Memory B cell (primary cell): Measurements from ENCODE around the gene AK2.
"Not testable (repeated sequence)": the region's sequence is repeated elsewhere in the genome, so short reads cannot be mapped to it uniquely, and the experiment has no call there.

ENCODE experiments used
- ATAC-seq: fragments of 150-1000 bp; cut with Tn5 transposase; 2 replicates; pipeline ENCODE4 v1.10.0; 2021; ENCODE audit warnings: low read depth, mild to moderate bottlenecking, moderate library complexity
- DNase-seq, 2 donors: peaks; one replicate each; pipeline ENCODE4 v3.0.0; 2022; ENCODE audit warnings: low spot score in 2 of 2
- H3K27ac Mint-ChIP-seq: one replicate; pipeline ENCODE4 v1.8.0; 2022; ENCODE audit warnings: mild to moderate bottlenecking, moderate library complexity, mixed read lengths
- H3K27me3 Mint-ChIP-seq: one replicate; pipeline ENCODE4 v1.8.0; 2022; ENCODE audit warnings: mixed read lengths
- H3K36me3 Mint-ChIP-seq: one replicate; pipeline ENCODE4 v1.8.0; 2022; ENCODE audit warnings: mild to moderate bottlenecking, mixed read lengths
- H3K4me1 Mint-ChIP-seq: one replicate; pipeline ENCODE4 v1.8.0; 2022; ENCODE audit warnings: mixed read lengths
- H3K4me3 Mint-ChIP-seq: one replicate; pipeline ENCODE4 v1.8.0; 2022; ENCODE audit warnings: mild to moderate bottlenecking, moderate library complexity, mixed read lengths
- H3K9me3 Mint-ChIP-seq: one replicate; pipeline ENCODE4 v1.8.0; 2022; ENCODE audit warnings: mixed read lengths

The AK2 gene

DNA sequence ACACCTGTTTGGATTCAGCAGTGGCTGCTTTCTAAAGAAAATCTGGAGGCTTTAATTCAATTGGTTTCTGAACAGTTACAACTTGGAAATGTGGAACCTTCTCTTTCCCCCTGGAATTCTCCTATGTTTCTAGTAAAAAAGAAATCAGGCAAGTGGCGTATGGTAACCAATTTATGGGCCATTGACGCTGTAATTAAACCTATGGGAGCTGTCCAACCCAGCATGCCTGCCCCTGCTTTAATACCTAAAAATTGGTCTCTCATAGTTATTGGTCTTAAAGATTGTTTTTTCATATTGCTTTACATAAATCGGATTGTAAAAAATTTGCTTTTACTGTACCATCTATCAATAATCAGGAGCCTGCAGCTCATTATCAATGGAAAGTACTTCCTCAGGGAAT is 29.8 kb upstream of the AK2 start:
- H3K27ac Mint-ChIP-seq, H3K4me1 Mint-ChIP-seq, H3K27me3 Mint-ChIP-seq, ATAC-seq, DNase-seq, H3K4me3 Mint-ChIP-seq: not testable (repeated sequence)
- H3K9me3 Mint-ChIP-seq: peaks cover 36% of the 10 kb centered on the region
- peaks cover 18% of the 10 kb centered on the region for H3K36me3 Mint-ChIP-seq

DNA sequence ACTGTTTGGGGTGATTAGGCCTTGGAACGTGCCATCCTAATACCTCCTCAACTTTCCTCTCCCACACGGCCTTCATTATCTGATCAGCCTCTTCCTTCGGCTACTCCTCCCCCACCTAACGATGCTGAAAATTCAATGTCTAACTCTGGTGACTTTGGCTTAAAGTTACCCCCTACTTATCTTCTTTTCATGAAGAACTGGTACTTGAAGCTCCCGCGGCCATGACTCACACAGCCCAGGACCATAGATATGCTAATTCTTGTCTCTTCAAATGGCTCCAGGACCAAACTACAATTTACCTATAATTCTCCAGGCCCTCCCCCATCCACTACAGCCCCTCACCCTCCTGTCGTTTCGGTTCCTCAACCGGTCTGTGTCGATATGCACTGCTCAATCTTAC is 28.6 kb upstream of the AK2 start:
- Mint-ChIP-seq H3K9me3 (peaks cover 32% of the 10 kb centered on the region), H3K36me3 (peaks cover 18% of the 10 kb centered on the region), H3K4me3 (no peak overlapping the region)

DNA sequence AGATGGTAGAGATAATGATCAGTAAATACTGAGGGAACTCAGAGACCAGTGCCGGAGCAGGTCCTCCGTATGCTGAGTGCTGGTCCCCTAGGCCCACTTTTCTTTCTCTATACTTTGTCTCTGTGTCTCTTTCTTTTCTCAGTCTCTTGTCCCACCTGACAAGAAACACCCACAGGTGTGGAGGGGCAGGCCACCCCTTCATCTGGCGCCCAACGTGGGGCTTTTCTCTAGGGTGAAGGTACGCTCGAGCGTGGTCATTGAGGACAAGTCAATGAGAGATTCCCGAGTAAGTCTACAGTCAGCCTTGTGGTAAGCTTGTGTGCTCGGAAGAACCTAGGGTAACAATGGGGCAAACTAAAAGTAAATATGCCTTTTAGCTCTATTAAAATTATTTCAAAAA is 27.6 kb upstream of the AK2 start:
- peaks cover 18% of the 10 kb centered on the region for H3K36me3 Mint-ChIP-seq
- not testable (repeated sequence) for ATAC-seq, DNase-seq, H3K4me3 Mint-ChIP-seq, H3K4me1 Mint-ChIP-seq, H3K27me3 Mint-ChIP-seq, H3K27ac Mint-ChIP-seq
- H3K9me3 Mint-ChIP-seq: peaks cover 32% of the 10 kb centered on the region

More for the DNA sequence above, 28.6 kb upstream of the AK2 start:
- no peak for DNase-seq
- no peak overlapping the region for H3K27ac Mint-ChIP-seq
- H3K27me3 Mint-ChIP-seq: peaks cover 3% of the 10 kb centered on the region
- peaks cover 2% of the 10 kb centered on the region for H3K4me1 Mint-ChIP-seq
- no peak for ATAC-seq

DNA sequence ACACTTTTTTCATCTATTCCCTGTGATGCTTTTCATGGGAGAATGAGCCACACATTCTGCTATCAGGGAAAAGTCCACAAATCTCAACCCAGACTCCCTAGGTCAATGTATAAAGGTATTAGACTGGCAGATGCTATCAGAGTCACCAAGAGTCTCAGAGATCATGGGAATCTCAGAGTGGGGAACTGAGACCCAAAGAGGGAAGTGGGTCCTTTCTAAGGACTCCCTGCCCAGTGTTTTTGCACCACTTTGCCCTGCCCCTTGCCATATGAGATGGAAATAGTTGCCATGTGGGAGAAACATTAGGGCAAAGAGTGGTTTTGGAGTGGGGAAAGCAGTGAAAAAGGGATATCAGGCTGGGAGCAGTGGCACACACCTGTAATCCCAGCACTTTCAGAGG is 25.2 kb upstream of the AK2 start:
- H3K4me1 Mint-ChIP-seq: peaks cover 4% of the 10 kb centered on the region
- peaks cover 28% of the 10 kb centered on the region for H3K9me3 Mint-ChIP-seq
- DNase-seq (no peak), ATAC-seq (no peak)
- H3K27ac Mint-ChIP-seq: no peak overlapping the region
- H3K27me3 Mint-ChIP-seq: no peaks in the 10 kb centered on the region
- H3K4me3 Mint-ChIP-seq: no peak overlapping the region
- H3K36me3 Mint-ChIP-seq: peaks cover 16% of the 10 kb centered on the region

- Mint-ChIP-seq H3K4me3 (no peak overlapping the region), H3K9me3 (peaks cover 27% of the 10 kb centered on the region), H3K4me1 (peaks cover 5% of the 10 kb centered on the region), H3K36me3 (peaks cover 16% of the 10 kb centered on the region), H3K27ac (no peak overlapping the region), H3K27me3 (no peaks in the 10 kb centered on the region)
- no peak for DNase-seq
- ATAC-seq: no peak
These were observed 23.9 kb upstream of the AK2 start for GRCh38 chr1:33060579-33061083.

DNA sequence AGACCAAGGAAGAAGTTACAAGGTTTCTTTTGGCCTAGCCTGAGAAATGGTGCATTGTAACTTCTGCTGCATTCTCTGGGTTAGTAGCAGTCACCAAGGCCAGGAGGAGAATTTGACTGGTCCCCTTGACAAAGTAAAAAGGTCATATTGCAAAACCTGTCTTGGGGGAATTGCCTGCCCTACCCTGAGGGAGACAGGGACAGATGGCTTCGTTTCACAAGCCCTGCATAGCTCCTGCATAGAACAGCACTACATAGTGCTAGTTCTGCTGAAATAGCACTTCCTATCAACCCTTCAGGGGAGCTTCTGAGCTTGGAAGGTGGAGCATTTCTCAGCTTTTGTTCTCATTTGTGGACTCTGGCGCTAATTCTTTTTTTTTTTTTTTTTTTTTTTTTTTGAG is 20.4 kb upstream of the AK2 start:
- H3K36me3 Mint-ChIP-seq: peaks cover 7% of the 10 kb centered on the region
- H3K4me1 Mint-ChIP-seq: peaks cover 10% of the 10 kb centered on the region
- DNase-seq (no peak), ATAC-seq (no peak)
- H3K27me3 Mint-ChIP-seq: no peaks in the 10 kb centered on the region
- no peak overlapping the region for H3K27ac Mint-ChIP-seq
- H3K9me3 Mint-ChIP-seq: peaks cover 7% of the 10 kb centered on the region
- H3K4me3 Mint-ChIP-seq: no peak overlapping the region

- ATAC-seq: no peak
- peaks cover 4% of the 10 kb centered on the region for H3K36me3 Mint-ChIP-seq
These were observed 19.7 kb upstream of the AK2 start for GRCh38 chr1:33056426-33056825.

GRCh38 chr1:33055210-33056008 is 18.7 kb upstream of the AK2 start:
- H3K9me3 Mint-ChIP-seq: peaks cover 6% of the 10 kb centered on the region
- DNase-seq (peak in 1 of 2 donors; percentile 25), ATAC-seq (no peak)
- peaks cover 10% of the 10 kb centered on the region for H3K4me1 Mint-ChIP-seq
- H3K36me3 Mint-ChIP-seq: peaks cover 6% of the 10 kb centered on the region
- no peak overlapping the region for H3K4me3 Mint-ChIP-seq
- no peaks in the 10 kb centered on the region for H3K27me3 Mint-ChIP-seq
- no peak overlapping the region for H3K27ac Mint-ChIP-seq

More at GRCh38 chr1:33056426-33056825, 19.7 kb upstream of the AK2 start:
- H3K4me1 Mint-ChIP-seq: peaks cover 10% of the 10 kb centered on the region
- H3K4me3 Mint-ChIP-seq: no peak overlapping the region
- no peaks in the 10 kb centered on the region for H3K27me3 Mint-ChIP-seq
- DNase-seq: no peak
- H3K27ac Mint-ChIP-seq: no peak overlapping the region
- peaks cover 4% of the 10 kb centered on the region for H3K9me3 Mint-ChIP-seq

DNA sequence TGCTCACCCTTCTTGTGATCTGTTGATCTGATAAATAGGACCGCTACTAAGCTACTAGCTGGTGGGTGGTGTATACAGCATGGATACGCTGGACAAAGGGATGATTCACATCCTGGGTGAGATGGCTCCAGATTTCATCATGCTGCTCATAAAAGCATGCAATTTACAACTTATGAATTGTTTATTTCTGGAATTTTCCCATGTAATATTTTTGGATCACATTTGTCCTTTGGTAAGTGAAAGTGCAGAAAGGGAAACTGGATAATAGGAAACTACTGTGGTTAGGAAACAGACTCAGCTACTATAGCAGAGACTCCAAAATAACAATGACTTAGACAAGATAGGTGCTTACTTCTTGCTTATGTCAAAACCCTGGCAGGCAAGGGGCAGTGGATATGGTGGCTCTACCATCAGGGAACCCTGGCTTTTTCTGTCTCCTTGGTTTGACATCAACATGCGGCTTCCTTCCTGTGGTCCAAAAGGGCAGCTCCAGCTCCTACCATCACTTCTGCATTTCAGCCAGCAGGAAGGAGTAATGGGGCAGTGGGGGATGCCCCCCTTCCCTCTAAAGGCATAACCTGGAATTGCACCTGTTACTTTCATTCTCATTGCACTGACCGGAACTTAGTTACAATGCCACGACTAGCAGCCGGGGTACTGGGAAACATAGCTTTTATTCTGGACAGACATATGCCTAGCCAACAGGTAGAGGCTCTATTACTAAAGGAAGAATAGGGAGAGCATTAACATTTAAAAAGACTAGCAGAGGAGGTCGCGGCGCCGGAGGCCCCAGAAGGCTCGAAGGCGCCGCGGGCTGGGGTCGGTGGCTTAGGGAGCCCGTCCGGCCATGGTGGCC is 13.8 kb upstream of the AK2 start:
- H3K4me3 Mint-ChIP-seq: no peak overlapping the region
- no peak for DNase-seq
- H3K4me1 Mint-ChIP-seq: peaks cover 4% of the 10 kb centered on the region
- no peak for ATAC-seq
- peaks cover 3% of the 10 kb centered on the region for H3K9me3 Mint-ChIP-seq
- H3K36me3 Mint-ChIP-seq: peaks cover 2% of the 10 kb centered on the region
- no peak overlapping the region for H3K27ac Mint-ChIP-seq
- H3K27me3 Mint-ChIP-seq: peaks cover 3% of the 10 kb centered on the region

DNA sequence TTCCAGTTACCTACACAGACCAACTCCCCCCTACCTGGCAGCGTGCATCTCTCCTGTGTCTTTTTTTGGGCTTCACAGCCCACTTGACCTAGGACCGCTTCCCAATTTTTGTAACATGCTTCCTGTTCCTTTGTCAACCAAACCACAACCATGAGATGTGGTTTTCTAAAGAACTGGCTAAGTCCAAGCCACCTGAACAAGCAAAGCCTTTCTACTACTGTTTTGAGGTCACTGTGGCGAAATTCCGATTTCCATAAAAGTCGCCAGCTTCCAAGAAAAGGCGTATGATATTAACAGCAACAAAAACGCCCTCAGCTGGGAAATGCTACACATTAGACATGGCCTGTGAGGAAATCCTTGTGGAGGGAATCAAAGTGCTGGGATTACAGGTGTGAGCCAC is 12.7 kb upstream of the AK2 start:
- Mint-ChIP-seq H3K9me3 (peaks cover 3% of the 10 kb centered on the region), H3K27ac (no peak overlapping the region), H3K4me1 (no peaks in the 10 kb centered on the region), H3K36me3 (peaks cover 2% of the 10 kb centered on the region), H3K4me3 (no peak overlapping the region), H3K27me3 (peaks cover 3% of the 10 kb centered on the region)
- no peak for DNase-seq
- no peak for ATAC-seq

- DNase-seq (no peak), ATAC-seq (no peak)
- peaks cover 3% of the 10 kb centered on the region for H3K9me3 Mint-ChIP-seq
- peaks cover 2% of the 10 kb centered on the region for H3K36me3 Mint-ChIP-seq
- no peaks in the 10 kb centered on the region for H3K4me1 Mint-ChIP-seq
- no peak overlapping the region for H3K27ac Mint-ChIP-seq
- H3K27me3 Mint-ChIP-seq: peaks cover 3% of the 10 kb centered on the region
- no peak overlapping the region for H3K4me3 Mint-ChIP-seq
These were observed 11.7 kb upstream of the AK2 start for GRCh38 chr1:33048426-33048825.

DNA sequence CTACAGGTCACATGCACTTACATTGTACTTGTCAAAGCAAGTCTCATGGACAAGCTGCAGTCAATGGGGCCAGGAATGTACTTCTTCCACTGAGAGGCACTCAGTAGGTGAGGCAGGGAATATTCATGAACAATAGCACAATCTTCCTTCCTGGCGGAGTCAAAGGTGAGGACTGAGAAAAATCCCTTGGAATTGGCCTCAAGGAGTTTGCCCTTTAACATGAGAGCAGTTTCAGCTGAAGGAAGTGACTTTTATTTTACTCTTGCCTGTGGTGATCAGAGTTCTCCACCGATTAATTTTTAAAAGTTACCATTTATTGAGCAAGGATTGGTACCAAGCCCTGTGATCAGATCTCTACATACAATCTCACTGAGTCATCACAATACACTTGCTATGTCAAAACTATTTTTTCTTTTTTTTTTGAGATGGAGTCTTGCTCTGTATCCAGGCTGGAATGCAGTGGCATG is 11.2 kb upstream of the AK2 start:
- peaks cover 2% of the 10 kb centered on the region for H3K36me3 Mint-ChIP-seq
- H3K27ac Mint-ChIP-seq: no peak overlapping the region
- no peak overlapping the region for H3K4me3 Mint-ChIP-seq
- ATAC-seq (no peak), DNase-seq (no peak)
- H3K4me1 Mint-ChIP-seq: no peaks in the 10 kb centered on the region
- H3K27me3 Mint-ChIP-seq: peaks cover 3% of the 10 kb centered on the region
- H3K9me3 Mint-ChIP-seq: peaks cover 3% of the 10 kb centered on the region

DNA sequence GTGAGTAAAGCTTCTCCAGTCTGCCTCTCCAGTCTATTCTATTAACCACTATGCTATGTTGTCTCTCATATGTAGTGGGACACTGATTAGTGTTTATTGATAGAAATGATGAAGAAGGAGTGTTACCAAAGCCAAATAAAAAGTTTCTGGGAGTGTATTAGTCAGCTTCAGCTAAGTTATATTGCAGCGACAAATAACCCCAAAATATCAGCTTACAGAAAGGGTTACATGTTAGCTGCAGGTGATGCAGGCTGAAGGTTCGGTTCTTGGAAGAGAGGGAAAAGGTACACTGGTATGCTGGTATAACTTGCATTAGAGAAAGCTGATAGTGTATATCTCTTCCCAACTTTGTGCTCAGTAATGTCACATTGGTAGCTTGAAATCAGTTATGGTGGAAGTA is 10.6 kb upstream of the AK2 start:
- Mint-ChIP-seq H3K27me3 (peaks cover 3% of the 10 kb centered on the region), H3K4me1 (no peaks in the 10 kb centered on the region), H3K4me3 (no peak overlapping the region), H3K27ac (no peak overlapping the region), H3K36me3 (peaks cover 2% of the 10 kb centered on the region), H3K9me3 (peaks cover 3% of the 10 kb centered on the region)
- DNase-seq (no peak), ATAC-seq (no peak)

- H3K27ac Mint-ChIP-seq, ATAC-seq, H3K4me1 Mint-ChIP-seq, H3K9me3 Mint-ChIP-seq, H3K36me3 Mint-ChIP-seq, DNase-seq, H3K27me3 Mint-ChIP-seq, H3K4me3 Mint-ChIP-seq: not testable (repeated sequence)
These were observed 9.6 kb upstream of the AK2 start for GRCh38 chr1:33046234-33046633.
